Activated CD8-positive, alpha-beta memory T cell treated with anti-CD3 and anti-CD28 coated beads, Interleukin-2, amount 50 U/mL, for 1 hour (primary cell): Measurements from ENCODE around the gene AXDND1.
"Not testable (repeated sequence)": the region's sequence is repeated elsewhere in the genome, so short reads cannot be mapped to it uniquely, and the experiment has no call there.

Experiments
- DNase-seq: peaks from one replicate; pipeline ENCODE4 v3.0.0-alpha.2; 2020; ENCODE audit errors: extremely low read depth

AXDND1 gene

DNA sequence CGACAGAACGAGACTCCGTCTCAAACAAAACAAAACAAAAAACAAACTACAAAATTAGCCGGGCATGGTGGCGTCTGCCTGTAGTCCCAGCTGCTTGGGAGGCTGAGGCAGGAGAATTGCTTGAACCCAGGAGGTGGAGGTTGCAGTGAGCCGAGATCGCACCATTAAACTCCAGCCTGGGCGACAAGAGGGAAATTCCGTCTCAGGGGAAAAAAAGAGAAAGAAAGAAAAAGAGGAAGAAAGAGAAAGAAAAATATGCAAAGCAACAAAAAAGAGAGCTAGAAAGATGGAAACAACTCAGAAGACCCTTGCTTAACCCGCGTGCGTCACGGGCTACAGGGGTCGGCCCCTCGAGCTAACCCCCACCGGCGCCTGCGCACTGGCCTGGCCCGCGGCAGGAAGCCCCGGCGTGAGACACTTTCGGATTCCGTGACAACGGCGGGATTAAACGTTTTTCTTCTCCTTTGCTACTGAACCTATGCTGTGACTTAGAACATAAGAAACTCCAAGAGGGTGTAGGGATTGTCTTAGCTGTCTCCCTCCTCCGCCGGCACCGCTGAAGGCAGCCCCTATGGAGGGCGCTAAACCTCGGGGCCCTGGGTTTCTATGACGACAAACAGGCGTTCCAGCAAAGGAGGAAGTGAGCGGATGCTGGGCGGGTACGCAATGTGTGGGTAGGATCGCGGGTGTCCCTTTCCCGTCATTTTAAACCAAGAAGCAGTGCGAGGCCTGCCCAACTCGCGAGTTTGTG is at the start of gene AXDND1:
Gene AXDND1, plus strand, starts transcription at position 630 of the 751 bp plus-strand sequence. CDS start 539 bp downstream, outside the sequence.
- DNase-seq = peak; percentile 89

GRCh38 chr1:179318491-179318890 is 47.3 kb upstream of the AXDND1 start:
- no peak for DNase-seq

DNA sequence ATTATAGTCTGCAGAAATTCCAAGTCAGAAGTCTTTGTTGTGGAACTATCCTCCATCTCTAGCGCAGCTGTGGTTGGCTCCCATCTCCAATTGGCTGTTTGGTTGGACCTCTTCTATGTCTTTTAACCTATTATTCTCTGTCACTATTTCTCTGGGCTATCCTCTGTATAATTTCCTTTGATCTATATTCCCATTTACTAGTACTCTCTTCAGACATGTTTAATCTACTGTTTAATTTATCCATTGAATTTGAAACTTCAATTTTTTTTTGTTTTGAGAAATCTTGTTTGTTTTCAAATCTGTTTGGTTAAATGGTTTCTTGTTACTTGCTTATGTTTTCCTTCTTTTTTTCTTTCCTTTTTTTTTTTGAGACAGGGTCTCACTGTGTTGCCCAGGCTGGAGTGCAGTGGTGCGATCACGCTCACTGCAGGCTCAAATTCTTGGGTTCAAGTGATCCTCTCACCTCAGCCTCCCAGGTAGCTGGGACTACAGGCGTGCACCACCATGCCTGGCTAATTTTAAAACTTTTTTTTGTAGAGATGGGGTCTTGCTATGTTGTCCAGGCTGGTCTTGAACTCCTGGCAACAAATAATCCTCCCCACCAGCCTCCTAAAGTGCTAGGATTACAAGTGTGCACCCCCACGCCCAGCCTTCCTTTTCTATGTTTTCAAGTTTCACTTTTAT is 44.1 kb upstream of the AXDND1 start:
- no peak for DNase-seq

GRCh38 chr1:179322557-179322956 is 43.2 kb upstream of the AXDND1 start:
- DNase-seq = no peak

DNA sequence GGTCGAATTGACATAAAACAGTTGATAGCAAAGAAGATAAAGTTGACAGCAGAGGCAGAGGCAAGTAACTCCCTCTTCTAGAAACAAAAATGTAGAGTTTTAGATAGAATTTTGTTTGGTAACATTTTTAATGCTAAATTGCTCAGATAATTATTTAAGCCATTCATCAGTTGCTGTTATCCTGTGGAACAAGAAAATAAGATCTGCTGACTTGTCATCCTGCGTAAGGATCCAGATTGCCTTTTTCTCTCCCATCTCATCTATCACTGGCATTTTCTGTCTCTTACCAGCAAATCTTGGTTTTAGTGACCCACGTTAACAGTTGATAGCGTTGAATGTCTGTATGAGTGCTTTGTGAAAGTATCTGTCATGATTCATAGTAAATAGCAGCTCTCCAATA is 42.3 kb upstream of the AXDND1 start:
- DNase-seq = no peak

DNA sequence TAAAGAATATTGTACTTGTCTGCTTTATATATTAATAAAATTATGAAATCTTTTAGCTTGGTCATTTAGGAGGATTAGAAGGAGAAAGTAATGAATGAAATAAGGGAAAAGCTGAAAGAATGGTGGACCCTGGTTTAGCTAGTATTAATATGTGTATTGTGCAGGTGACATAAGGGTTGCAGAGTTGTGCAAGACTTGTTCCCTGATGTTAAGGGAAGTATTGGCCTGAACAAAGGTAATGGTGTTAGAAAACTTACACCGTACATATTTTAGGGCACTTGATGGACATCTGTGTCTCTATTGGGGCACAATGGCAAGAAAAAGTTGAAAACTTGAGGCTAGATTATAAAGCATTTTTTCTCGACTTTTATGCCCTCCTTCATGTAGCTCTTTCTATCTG is 39.9 kb upstream of the AXDND1 start:
- no peak for DNase-seq

DNA sequence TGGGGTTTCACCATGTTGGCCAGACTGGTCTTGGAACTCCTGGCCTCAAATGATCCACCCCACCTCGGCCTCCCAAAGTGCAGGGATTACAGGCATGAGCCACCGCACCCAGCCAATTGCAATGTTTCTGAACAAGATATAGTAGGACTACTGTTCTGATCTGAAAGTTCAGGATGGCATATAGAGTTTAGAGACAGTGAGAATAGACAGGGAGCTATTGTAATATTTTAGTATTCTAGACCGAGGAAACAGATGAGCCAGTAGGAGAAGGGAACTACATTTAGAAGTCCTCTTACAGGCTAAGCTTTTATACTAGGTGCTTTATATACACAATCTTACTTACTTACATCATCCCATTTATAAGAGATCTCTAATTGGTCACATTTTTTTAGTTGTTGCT is 39.0 kb upstream of the AXDND1 start:
- no peak for DNase-seq

DNA sequence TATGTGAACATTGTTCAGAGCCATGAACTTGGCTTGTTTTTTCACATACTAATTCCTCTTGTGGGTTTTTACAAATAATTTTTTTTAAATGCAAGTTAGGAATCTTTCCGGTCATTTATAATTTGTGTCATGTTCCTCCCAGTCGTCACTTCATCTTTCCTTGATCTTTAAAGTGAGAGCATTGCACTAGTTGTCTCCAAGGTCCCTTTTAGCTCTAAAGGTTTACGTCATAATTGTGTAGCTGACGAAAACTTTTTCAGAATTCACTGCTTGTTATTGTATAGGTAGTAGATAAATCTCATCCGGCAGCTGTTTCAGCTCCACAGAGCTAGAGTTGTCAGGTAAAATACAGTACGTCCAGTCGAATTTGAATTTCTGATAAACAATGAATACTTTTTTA is 38.6 kb upstream of the AXDND1 start:
- DNase-seq = no peak

DNA sequence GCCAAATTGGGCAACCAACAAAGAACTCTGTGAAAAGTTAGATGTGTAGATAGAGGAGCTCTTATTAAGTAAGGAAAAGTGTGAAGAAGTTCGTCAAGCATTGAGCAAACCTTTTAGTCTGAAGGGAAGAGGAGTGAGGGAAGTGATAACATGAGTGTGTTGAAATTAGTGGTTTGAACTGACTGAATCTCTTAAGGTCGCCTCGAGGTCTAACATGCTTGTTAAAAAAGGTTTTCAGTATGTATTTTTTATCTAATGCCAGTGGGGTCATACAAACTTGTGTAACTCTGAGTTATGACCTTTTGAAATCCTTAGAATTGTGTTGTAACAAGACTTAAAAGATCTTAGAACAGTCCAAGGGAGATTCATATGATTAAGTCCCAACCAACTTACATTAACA is 38.1 kb upstream of the AXDND1 start:
- DNase-seq = no peak

DNA sequence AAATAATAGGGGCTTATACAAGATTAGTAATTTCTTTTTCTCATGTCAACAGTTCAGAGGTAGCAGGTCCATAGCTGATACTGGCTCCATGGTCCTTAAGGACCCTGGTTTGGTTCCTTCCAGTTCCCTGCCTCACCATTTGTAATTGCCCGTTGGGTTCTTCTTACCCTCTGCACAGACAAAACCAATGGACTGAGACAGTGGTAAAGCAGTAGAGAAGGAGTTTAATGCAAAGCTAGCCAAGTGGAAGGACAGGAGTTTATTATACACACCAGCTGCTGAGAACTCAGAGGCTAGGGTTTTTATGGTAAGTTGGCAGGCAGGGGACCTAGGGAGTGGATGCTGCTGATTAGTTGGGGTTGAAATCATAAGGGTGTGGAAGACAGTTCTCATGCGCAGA is 35.9 kb upstream of the AXDND1 start:
- no peak for DNase-seq

DNA sequence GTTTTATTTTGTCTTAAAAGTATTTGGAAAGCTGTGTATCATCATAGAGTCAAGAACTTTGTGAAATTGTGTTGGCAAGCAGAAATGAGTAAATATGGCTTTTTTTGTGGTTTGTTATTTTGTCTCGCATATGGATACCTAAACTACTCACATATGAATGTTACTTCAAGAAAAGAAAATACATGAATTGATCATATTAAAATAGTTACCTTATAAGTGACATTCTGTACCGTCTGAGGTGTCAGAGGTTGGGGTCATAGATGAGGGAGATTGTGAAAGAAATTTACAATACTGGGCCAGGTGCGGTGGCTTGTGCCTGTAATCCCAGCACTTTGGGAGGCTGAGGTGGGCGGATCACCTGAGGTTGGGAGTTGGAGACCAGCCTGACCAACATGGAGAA is 31.3 kb upstream of the AXDND1 start:
- DNase-seq = no peak

GRCh38 chr1:179337288-179337687 is 28.5 kb upstream of the AXDND1 start:
- DNase-seq = no peak

GRCh38 chr1:179337942-179338560 is 27.7 kb upstream of the AXDND1 start:
- DNase-seq = no peak

- no peak for DNase-seq
These were observed 24.9 kb upstream of the AXDND1 start for GRCh38 chr1:179340918-179341317.

DNA sequence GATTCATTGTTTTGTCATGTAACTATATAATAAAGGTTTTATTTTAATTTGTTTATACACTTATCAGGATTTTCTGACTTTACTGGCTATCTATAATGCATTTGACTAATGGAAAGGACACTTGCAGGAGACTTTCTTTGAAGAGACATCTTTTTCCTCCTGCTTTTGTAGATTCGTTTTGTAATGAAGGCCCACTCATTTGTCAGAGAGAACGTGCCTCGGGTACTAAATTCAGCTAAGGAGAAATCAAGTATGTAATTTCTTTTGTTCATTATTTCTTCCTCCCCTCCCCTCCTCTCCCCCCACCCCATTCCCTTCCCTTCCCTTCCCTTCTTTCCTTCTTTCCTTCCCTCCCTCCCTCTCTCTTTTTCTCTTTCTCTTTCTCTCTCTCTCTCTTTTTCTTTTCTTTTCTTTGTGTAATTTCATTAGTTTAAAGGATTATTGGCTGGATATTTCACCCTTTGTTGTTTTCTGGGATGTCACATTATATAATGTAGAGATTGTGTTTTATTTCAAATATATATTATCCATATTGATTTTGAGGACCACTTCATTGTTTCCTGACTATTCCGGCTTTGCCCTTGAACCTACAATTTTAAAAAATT is 23.7 kb upstream of the AXDND1 start:
- DNase-seq = no peak

DNA sequence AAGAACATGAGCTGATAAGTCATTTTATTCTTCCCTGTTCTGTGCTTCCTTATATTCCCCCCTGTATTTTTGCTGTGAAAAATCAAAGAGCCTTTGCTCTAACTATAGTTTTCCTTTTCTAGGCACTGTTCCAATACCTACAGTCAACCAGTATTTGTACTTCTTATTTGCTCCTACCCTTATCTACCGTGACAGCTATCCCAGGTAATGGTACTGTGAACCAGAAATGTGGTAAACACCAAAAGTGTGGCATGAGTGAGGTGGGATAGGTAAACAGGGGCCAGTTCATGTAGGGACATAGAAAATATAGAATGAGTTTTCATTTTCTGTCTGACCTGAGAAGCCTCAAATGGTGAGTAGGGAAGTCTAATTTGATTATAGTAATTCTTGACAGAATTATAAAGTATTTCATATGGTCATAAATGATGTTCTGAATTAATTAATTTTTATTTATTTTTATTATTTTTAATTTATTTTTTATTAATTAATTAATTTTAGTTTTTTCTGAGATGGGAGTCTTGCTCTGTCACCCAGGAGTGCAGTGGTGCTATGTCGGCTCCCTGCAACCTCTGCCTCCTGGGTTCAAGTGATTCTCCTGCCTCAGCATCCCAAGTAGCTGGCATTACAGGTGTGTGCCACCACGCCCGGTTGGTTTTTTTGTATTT is 22.9 kb upstream of the AXDND1 start:
- no peak for DNase-seq

DNA sequence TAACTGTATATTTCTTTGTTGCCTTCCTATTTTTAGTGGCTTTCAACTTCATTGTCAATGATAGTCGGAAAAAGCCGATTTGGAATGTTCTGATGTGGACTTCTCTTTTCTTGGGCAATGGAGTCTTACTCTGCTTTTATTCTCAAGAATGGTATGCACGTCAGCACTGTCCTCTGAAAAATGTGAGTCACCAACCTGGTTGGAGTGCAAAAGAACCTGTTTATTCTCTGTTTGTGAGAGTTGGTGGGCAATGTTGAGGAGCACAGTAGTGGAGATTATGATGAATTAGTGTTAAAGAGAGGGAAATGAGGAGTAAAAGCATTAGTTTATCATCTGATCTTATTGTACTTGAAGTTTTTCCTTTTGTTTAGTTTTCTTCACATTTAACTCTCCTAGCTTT is 14.5 kb upstream of the AXDND1 start:
- no peak for DNase-seq

- no peak for DNase-seq
These were observed 13.5 kb upstream of the AXDND1 start for GRCh38 chr1:179352236-179352635.

DNA sequence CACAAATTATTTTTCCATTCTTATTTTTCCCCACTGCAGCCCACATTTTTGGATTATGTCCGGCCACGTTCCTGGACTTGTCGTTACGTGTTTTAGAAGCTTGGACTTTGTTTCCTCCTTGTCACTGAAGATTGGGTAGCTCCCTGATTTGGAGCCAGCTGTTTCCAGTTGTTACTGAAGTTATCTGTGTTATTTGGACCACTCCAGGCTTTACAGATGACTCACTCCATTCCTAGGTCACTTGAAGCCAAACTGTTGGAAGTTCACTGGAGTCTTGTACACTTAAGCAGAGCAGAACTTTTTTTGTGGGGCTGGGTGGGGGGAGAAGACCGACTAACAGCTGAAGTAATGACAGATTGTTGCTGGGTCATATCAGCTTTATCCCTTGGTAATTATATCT is 12.2 kb upstream of the AXDND1 start:
- DNase-seq = no peak

GRCh38 chr1:179361631-179362030 is 4.1 kb upstream of the AXDND1 start:
- not testable (repeated sequence) for DNase-seq

DNA sequence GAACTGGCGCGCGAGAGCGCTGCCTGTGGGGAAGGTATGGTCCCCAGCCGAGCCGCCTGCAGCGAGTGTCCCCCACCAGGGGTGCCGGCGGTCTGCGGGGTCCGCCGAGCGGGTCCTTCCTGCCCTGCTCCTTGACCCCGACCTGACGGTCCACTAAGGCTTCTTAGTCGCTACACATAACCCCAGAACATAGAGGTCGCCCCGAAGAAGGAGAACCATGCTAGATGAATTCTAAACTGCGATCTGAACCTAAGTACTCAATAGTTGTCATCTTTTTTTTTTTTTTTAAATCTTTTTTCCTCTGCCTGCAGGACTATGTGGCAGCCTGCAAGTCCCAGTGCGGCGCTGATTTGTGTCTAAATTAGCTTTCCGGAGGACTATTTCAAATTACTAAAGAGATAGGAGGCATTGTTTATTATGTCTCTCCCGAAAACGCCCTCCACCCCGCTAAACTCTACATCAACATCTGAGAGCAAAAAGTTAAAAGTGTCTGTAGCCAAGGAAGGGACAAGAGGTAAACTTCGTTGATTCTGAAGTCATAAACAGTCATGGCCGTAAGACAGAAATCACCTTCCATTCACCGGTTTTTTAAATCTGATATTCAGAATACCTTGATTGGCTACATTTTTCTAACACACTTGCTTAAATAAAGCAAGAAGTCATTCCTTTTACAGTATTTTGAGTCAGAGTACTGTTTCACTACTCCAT is 476 bp downstream of the AXDND1 start:
- no peak for DNase-seq
